ENCODE results near the gene NUMB.

NUMB gene

GRCh38 chr14:73289729-73290128 lies 168.6 kb downstream of the NUMB start:
- no peak for DNase-seq (ENCODE audit: low read depth)

GRCh38 chr14:73289308-73289707 lies 169.0 kb downstream of the NUMB start:
- DNase-seq (ENCODE audit: low read depth) = no peak

- no peak for DNase-seq (ENCODE audit: low read depth)
These were observed 171.3 kb downstream of the NUMB start for GRCh38 chr14:73287071-73287470.

- DNase-seq (ENCODE audit: low read depth) = no peak
These were observed 171.7 kb downstream of the NUMB start for GRCh38 chr14:73286598-73286997.

GRCh38 chr14:73285979-73286378 lies 172.4 kb downstream of the NUMB start:
- no peak for DNase-seq (ENCODE audit: low read depth)

GRCh38 chr14:73283608-73284379 lies 174.6 kb downstream of the NUMB start:
- no peak for DNase-seq (ENCODE audit: low read depth)

- no peak for DNase-seq (ENCODE audit: low read depth)
These were observed 177.4 kb downstream of the NUMB start for GRCh38 chr14:73280903-73281302.

GRCh38 chr14:73277376-73277775 lies 181.0 kb downstream of the NUMB start:
- no peak for DNase-seq (ENCODE audit: low read depth)

- DNase-seq (ENCODE audit: low read depth) = no peak
These were observed 181.5 kb downstream of the NUMB start for GRCh38 chr14:73276836-73277235.

- no peak for DNase-seq (ENCODE audit: low read depth)
These were observed 184.5 kb downstream of the NUMB start for GRCh38 chr14:73273799-73274198.

GRCh38 chr14:73272393-73272792 lies 186.0 kb downstream of the NUMB start:
- DNase-seq (ENCODE audit: low read depth) = no peak

- DNase-seq (ENCODE audit: low read depth) = no peak
These were observed 188.4 kb downstream of the NUMB start for GRCh38 chr14:73269729-73270531.

- no peak for DNase-seq (ENCODE audit: low read depth)
These were observed 190.9 kb downstream of the NUMB start for GRCh38 chr14:73267474-73267873.

GRCh38 chr14:73266317-73266716 lies 192.0 kb downstream of the NUMB start:
- no peak for DNase-seq (ENCODE audit: low read depth)

- DNase-seq (ENCODE audit: low read depth) = no peak
These were observed 192.7 kb downstream of the NUMB start for GRCh38 chr14:73265721-73266046.

GRCh38 chr14:73264885-73265720 lies 193.2 kb downstream of the NUMB start:
- DNase-seq (ENCODE audit: low read depth) = no peak

- no peak for DNase-seq (ENCODE audit: low read depth)
These were observed 194.1 kb downstream of the NUMB start for GRCh38 chr14:73264080-73264884.

GRCh38 chr14:73263606-73264005 lies 194.7 kb downstream of the NUMB start:
- DNase-seq (ENCODE audit: low read depth) = no peak

GRCh38 chr14:73262427-73263183 lies 195.7 kb downstream of the NUMB start:
- no peak for DNase-seq (ENCODE audit: low read depth)

- no peak for DNase-seq (ENCODE audit: low read depth)
These were observed 196.6 kb downstream of the NUMB start for GRCh38 chr14:73261520-73262426.

Measured in activated gamma-delta T cell treated with anti-CD3 and anti-CD28 coated beads, Interleukin-2, amount 50 U/mL, for 16 hours (primary cell).